ENCODE measurements around the gene IPPK. TPM values are rescaled to one million over a fixed set of nuclear protein-coding genes. Genes with fewer than 3 reads are reported as not detected.

The IPPK gene
- total RNA-seq, 2 experiments from 2014 or later = 11.4 to 11.5 TPM

DNA sequence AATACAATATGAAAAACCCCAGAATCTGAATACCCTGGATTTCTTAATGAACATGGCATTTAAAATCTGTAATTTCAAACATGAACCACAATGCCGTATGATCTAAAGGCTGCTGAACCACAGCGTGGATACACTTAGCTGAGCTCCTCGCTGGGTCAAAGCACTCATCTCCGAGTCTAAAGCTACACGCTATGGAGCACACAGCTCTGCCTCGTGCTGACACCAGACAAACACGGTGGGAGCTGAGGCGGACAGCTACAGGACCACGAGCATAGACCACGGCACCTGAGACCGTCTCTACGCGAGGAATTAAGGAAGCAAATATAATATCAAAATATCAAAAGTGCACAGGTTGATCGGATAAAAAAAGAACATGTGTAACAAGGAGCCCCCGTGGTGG is 42.8 kb upstream of the IPPK start:
- CTCF ChIA-PET = interaction anchor here (0.6 to 1.9 kb wide), 6 partner anchors 9 to 572 kb away, joined by 3 to 7 read pairs (median 6); partner anchors contain the start of gene BICD2
- peak overlapping the region; percentile 89 for H3K27ac Mint-ChIP-seq
- DNase-seq = no peak
- peaks cover 53% of the 10 kb centered on the region for H3K36me3 Mint-ChIP-seq (ENCODE audit: low read depth)
- H3K4me1 Mint-ChIP-seq = peaks cover 50% of the 10 kb centered on the region
- H3K4me3 Mint-ChIP-seq = no peak overlapping the region
- no peaks in the 10 kb centered on the region for H3K9me3 Mint-ChIP-seq
- POLR2A ChIA-PET = interaction anchor here (1.1 to 2.1 kb wide), 4 partner anchors 42 to 387 kb away, joined by 3 to 7 read pairs (median 4); partner anchors contain the start of genes CENPP and IPPK
- no peaks in the 10 kb centered on the region for H3K27me3 Mint-ChIP-seq

DNA sequence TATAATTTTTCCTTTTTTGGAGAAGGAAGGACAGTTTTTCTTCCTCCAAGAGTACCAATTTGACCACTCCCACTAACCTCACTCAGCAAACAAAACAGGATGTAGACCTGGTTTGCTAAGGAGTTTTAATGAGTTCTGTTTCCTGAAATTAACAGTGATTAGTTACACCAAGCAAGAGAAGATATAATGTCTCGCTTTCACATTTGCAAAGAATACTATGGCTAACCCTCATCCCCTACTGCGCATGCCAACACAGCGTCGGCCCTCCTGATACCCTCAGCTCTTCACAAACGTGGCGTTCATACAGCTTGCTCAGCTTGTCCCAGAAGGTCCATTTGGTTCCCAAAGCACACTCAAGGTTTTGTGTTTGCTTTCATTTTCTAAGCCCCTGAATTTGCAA is 41.9 kb upstream of the IPPK start:
- peak overlapping the region; percentile 59 for H3K4me3 Mint-ChIP-seq
- no peaks in the 10 kb centered on the region for H3K27me3 Mint-ChIP-seq
- peaks cover 59% of the 10 kb centered on the region for H3K4me1 Mint-ChIP-seq
- no peaks in the 10 kb centered on the region for H3K9me3 Mint-ChIP-seq
- ChIA-PET POLR2A (interaction anchor here (0.9 to 1.3 kb wide), 3 partner anchors 50 to 386 kb away, joined by 3 to 4 read pairs (median 3); partner anchors contain the start of gene CENPP), CTCF (interaction anchor here (1.4 to 1.8 kb wide), 2 partner anchors 8 to 571 kb away, joined by 4 to 6 read pairs; no protein-coding TSS in a partner anchor)
- peaks cover 52% of the 10 kb centered on the region for H3K36me3 Mint-ChIP-seq (ENCODE audit: low read depth)
- peak overlapping the region; percentile 89 for H3K27ac Mint-ChIP-seq
- peak; percentile 37 for DNase-seq

DNA sequence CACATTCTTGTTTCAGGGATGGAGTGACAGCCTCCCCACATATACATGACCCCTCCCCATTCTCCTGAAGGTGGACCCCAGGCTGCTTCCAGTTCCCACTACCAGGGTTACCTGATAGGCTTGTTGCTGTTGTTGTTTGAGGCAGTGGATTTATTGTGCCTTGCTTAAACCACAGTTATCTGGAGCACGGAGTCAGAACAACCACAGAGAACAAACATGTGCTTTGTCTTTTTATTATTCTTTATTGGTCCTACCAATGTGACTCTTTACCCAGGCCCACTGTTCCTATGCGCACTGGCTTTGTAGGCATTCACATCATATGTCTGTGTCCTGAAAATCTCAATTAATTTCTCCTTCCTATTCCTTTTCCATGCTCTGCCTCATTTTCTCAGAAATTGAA is 41.2 kb upstream of the IPPK start:
- no peaks in the 10 kb centered on the region for H3K27me3 Mint-ChIP-seq
- POLR2A ChIA-PET = no interaction called here
- no peak overlapping the region for H3K4me3 Mint-ChIP-seq
- peaks cover 66% of the 10 kb centered on the region for H3K4me1 Mint-ChIP-seq
- H3K36me3 Mint-ChIP-seq (ENCODE audit: low read depth) = peaks cover 47% of the 10 kb centered on the region
- H3K9me3 Mint-ChIP-seq = no peaks in the 10 kb centered on the region
- CTCF ChIA-PET = no interaction called here
- DNase-seq = no peak
- H3K27ac Mint-ChIP-seq = peak overlapping the region; percentile 76

GRCh38 chr9:92710368-92710767 is 40.4 kb upstream of the IPPK start:
- H3K27ac Mint-ChIP-seq = peak overlapping the region; percentile 76
- H3K4me3 Mint-ChIP-seq = no peak overlapping the region
- ChIA-PET CTCF (no interaction called here), POLR2A (no interaction called here)
- H3K4me1 Mint-ChIP-seq = peaks cover 71% of the 10 kb centered on the region
- no peak for DNase-seq
- no peaks in the 10 kb centered on the region for H3K9me3 Mint-ChIP-seq
- H3K27me3 Mint-ChIP-seq = no peaks in the 10 kb centered on the region
- peaks cover 49% of the 10 kb centered on the region for H3K36me3 Mint-ChIP-seq (ENCODE audit: low read depth)

GRCh38 chr9:92709954-92710353 is 40.0 kb upstream of the IPPK start:
- no peaks in the 10 kb centered on the region for H3K27me3 Mint-ChIP-seq
- H3K4me1 Mint-ChIP-seq = peaks cover 71% of the 10 kb centered on the region
- no peaks in the 10 kb centered on the region for H3K9me3 Mint-ChIP-seq
- POLR2A ChIA-PET = interaction anchor here (1.1 kb wide), 1 partner anchor 40 kb away, joined by 3 read pairs; the partner anchor contains the start of gene IPPK
- H3K36me3 Mint-ChIP-seq (ENCODE audit: low read depth) = peaks cover 46% of the 10 kb centered on the region
- no peak overlapping the region for H3K4me3 Mint-ChIP-seq
- CTCF ChIA-PET = interaction anchor here (1.2 to 1.3 kb wide), 2 partner anchors 8 to 14 kb away, joined by 4 to 5 read pairs; no protein-coding TSS in a partner anchor
- H3K27ac Mint-ChIP-seq = peak overlapping the region; percentile 49
- no peak for DNase-seq

- Mint-ChIP-seq H3K36me3 (ENCODE audit: low read depth) (peaks cover 40% of the 10 kb centered on the region), H3K4me1 (peaks cover 71% of the 10 kb centered on the region), H3K9me3 (no peaks in the 10 kb centered on the region), H3K4me3 (no peak overlapping the region), H3K27ac (no peak overlapping the region), H3K27me3 (no peaks in the 10 kb centered on the region)
- CTCF ChIA-PET = interaction anchor here (1.2 to 1.3 kb wide), 2 partner anchors 8 to 13 kb away, joined by 4 to 5 read pairs; no protein-coding TSS in a partner anchor
- POLR2A ChIA-PET = interaction anchor here (1.1 kb wide), 1 partner anchor 39 kb away, joined by 3 read pairs; the partner anchor contains the start of gene IPPK
- DNase-seq = no peak
These were observed 39.3 kb upstream of the IPPK start for GRCh38 chr9:92709240-92709639.

- peaks cover 27% of the 10 kb centered on the region for H3K36me3 Mint-ChIP-seq (ENCODE audit: low read depth)
- DNase-seq = no peak
- ChIA-PET CTCF (interaction anchor here (0.9 to 1.6 kb wide), 4 partner anchors 10 to 83 kb away, joined by 3 to 9 read pairs (median 3); partner anchors contain the start of genes BICD2 and IPPK), POLR2A (interaction anchor here (2.2 kb wide), 1 partner anchor 37 kb away, joined by 9 read pairs; the partner anchor contains the start of gene IPPK)
- H3K27me3 Mint-ChIP-seq = no peaks in the 10 kb centered on the region
- H3K9me3 Mint-ChIP-seq = no peaks in the 10 kb centered on the region
- peak overlapping the region; percentile 34 for H3K27ac Mint-ChIP-seq
- H3K4me3 Mint-ChIP-seq = no peak overlapping the region
- H3K4me1 Mint-ChIP-seq = peaks cover 58% of the 10 kb centered on the region
These were observed 37.6 kb upstream of the IPPK start for GRCh38 chr9:92707530-92707929.

DNA sequence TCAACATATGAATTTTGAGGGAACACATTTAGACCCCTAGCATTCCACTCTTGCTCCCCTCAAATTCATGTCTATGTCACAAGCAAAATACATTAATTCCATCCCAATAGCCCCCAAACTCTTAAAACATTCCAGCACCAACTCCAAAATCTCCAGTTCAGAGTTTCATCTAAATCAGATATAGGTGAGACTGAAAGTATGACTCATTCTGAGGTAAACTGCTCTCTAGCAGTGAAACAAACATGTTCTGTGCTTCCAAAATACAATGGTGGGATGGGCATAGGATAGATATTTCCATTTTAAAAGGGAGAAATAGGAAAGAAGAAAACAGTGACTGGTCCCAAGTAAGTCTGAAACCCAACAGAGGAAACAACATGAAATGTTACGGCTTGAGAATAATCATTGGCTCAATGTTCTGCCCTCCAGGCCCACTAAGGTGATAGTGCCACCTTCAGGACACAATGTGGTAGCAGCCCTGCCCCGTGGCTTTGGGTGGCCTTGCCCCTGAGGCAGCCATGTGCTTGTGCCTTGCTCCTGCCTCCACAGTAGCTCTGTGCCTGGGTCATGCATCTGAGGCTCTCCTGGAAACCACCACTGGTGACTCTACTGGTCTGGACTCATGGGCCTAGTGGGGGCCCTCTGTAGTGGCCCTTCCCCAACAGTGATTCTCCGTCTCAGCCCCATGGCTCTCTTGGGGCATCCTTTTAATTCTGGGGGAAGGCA is 36.4 kb upstream of the IPPK start:
- H3K36me3 Mint-ChIP-seq (ENCODE audit: low read depth) = peaks cover 20% of the 10 kb centered on the region
- no peaks in the 10 kb centered on the region for H3K27me3 Mint-ChIP-seq
- H3K4me3 Mint-ChIP-seq = no peak overlapping the region
- no peaks in the 10 kb centered on the region for H3K9me3 Mint-ChIP-seq
- peak; percentile 68 for DNase-seq
- POLR2A ChIA-PET = interaction anchor here (2.2 kb wide), 1 partner anchor 36 kb away, joined by 9 read pairs; the partner anchor contains the start of gene IPPK
- CTCF ChIA-PET = interaction anchor here (0.9 to 1.6 kb wide), 5 partner anchors 9 to 84 kb away, joined by 3 to 9 read pairs (median 3); partner anchors contain the start of genes BICD2 and IPPK
- H3K27ac Mint-ChIP-seq = peak overlapping the region; percentile 26
- H3K4me1 Mint-ChIP-seq = peaks cover 47% of the 10 kb centered on the region

GRCh38 chr9:92704528-92704927 is 34.6 kb upstream of the IPPK start:
- Mint-ChIP-seq H3K36me3 (ENCODE audit: low read depth) (peaks cover 5% of the 10 kb centered on the region), H3K9me3 (no peaks in the 10 kb centered on the region), H3K4me1 (peaks cover 30% of the 10 kb centered on the region), H3K27me3 (no peaks in the 10 kb centered on the region), H3K4me3 (no peak overlapping the region), H3K27ac (no peak overlapping the region)
- POLR2A ChIA-PET = no interaction called here
- DNase-seq = no peak
- CTCF ChIA-PET = interaction anchor here (1.1 to 2.4 kb wide), 3 partner anchors 8 to 34 kb away, joined by 3 to 6 read pairs (median 6); no protein-coding TSS in a partner anchor

DNA sequence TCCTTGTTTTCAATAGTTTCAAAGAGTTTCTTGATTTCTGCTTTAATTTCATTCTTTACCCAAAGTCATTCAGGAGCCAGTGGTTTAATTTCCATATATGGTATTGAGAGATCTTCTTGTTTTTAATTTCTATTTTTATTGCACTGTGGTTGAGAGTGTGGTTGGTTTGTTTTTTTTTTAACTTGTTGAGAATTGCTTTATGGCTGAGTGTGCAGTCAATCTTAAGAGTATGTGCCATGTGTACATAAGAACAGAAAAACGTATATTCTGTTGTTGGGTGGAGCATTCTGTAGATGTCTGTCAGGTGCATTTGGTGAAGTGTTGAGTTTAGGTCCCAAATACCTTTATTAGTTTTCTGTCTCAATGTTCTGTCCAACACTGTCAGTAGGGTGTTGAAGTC is 26.7 kb upstream of the IPPK start:
- ChIA-PET CTCF (interaction anchor here (1.1 to 1.2 kb wide), 2 partner anchors 13 to 26 kb away, joined by 3 to 4 read pairs; partner anchors contain the start of gene IPPK), POLR2A (no interaction called here)
- Mint-ChIP-seq H3K27me3 (peaks cover 40% of the 10 kb centered on the region), H3K27ac (no peak overlapping the region), H3K9me3 (peaks cover 26% of the 10 kb centered on the region), H3K4me3 (no peak overlapping the region), H3K36me3 (ENCODE audit: low read depth) (peaks cover 23% of the 10 kb centered on the region), H3K4me1 (peaks cover 12% of the 10 kb centered on the region)
- DNase-seq = no peak

GRCh38 chr9:92686954-92687353 is 17.0 kb upstream of the IPPK start:
- CTCF ChIA-PET = no interaction called here
- DNase-seq = peak; percentile 15
- H3K4me3 Mint-ChIP-seq = no peak overlapping the region
- peaks cover 7% of the 10 kb centered on the region for H3K9me3 Mint-ChIP-seq
- no peaks in the 10 kb centered on the region for H3K4me1 Mint-ChIP-seq
- H3K27me3 Mint-ChIP-seq = peaks cover 6% of the 10 kb centered on the region
- no peaks in the 10 kb centered on the region for H3K36me3 Mint-ChIP-seq (ENCODE audit: low read depth)
- no peak overlapping the region for H3K27ac Mint-ChIP-seq
- POLR2A ChIA-PET = no interaction called here

DNA sequence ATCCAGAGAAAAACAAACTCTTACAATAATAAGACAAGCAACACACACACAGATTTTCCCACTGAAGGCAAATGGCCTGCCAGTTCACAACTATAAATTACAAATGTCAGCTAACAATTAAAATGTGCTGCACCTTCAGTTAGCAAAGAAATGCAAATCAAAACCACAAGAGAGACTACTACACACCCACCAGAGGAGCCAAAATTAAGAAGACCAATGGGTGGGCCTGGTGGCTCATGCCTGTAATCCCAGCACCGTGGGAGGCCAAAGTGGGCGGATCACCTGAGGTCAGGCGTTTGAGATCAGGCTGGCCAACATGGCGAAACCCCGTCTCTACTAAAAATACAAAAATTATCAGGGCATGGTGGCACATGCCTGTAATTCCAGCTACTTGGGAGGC is 15.1 kb upstream of the IPPK start:
- Mint-ChIP-seq H3K27ac (no peak overlapping the region), H3K4me1 (no peaks in the 10 kb centered on the region), H3K4me3 (no peak overlapping the region), H3K27me3 (peaks cover under 1% of the 10 kb centered on the region), H3K36me3 (ENCODE audit: low read depth) (no peaks in the 10 kb centered on the region), H3K9me3 (no peaks in the 10 kb centered on the region)
- ChIA-PET POLR2A (no interaction called here), CTCF (no interaction called here)
- no peak for DNase-seq

GRCh38 chr9:92682269-92682668 is 12.3 kb upstream of the IPPK start:
- Mint-ChIP-seq H3K4me1 (no peaks in the 10 kb centered on the region), H3K27ac (no peak overlapping the region), H3K9me3 (no peaks in the 10 kb centered on the region), H3K4me3 (no peak overlapping the region), H3K27me3 (no peaks in the 10 kb centered on the region), H3K36me3 (ENCODE audit: low read depth) (no peaks in the 10 kb centered on the region)
- POLR2A ChIA-PET = no interaction called here
- DNase-seq = no peak
- CTCF ChIA-PET = no interaction called here
